ENCODE results near the gene STMN3. TPM values are rescaled to one million over a fixed set of nuclear protein-coding genes. Genes with fewer than 3 reads are reported as not detected.

The STMN3 gene
- total and polyA plus RNA-seq, 4 donors: 0.42 to 2.9 (median 0.91) TPM

GRCh38 chr20:63678667-63679465 lies 25.6 kb upstream of the STMN3 start:
- peaks cover 0 to 32% (median 8%) of the 10 kb centered on the region in 4 donors for H3K36me3 ChIP-seq (ENCODE audit: control insufficient read depth in 4 of 4, insufficient read depth in 3 of 4, low read depth in 1 of 4, low read length in 3 of 4)
- DNase-seq (ENCODE audit: low spot score): no peak
- no peak overlapping the region for H3K4me3 ChIP-seq (ENCODE audit: low read depth in 1 of 3, low read length in 3 of 3)
- TF ChIP-seq HNF4G (IDR thresholded peaks at IDR 0.05) (no peak), REST (IDR thresholded peaks at IDR 0.05) (no peak), RAD21 (IDR thresholded peaks at IDR 0.05) (no peak), HNF4A (conservative IDR thresholded peaks at IDR 0.05) (no peak), TAF1 (conservative IDR thresholded peaks at IDR 0.05) (no peak), MAX (IDR thresholded peaks at IDR 0.05) (no peak)
- H3K4me1 ChIP-seq (ENCODE audit: control insufficient read depth in 4 of 4, insufficient read depth in 4 of 4, low read length in 3 of 4): no peaks in the 10 kb centered on the region
- WGBS: 92% methylated on average over 38 of the region's 38 CpGs
- no peak overlapping the region for H3K9ac ChIP-seq (ENCODE audit: low read depth in 1 of 2, low read length in 2 of 2)
- no peaks in the 10 kb centered on the region for H3K9me3 ChIP-seq (ENCODE audit: control insufficient read depth in 4 of 4, low read length in 3 of 4)
- H3K27me3 ChIP-seq (ENCODE audit: control insufficient read depth in 4 of 4, insufficient read depth in 4 of 4, low read length in 3 of 4): no peaks in the 10 kb centered on the region
- H3K27ac ChIP-seq (ENCODE audit: low read depth in 1 of 2, low read length in 2 of 2): no peak overlapping the region

- no peaks in the 10 kb centered on the region for H3K27me3 ChIP-seq (ENCODE audit: control insufficient read depth in 4 of 4, insufficient read depth in 4 of 4, low read length in 3 of 4)
- no peak for TF ChIP-seq FOXA1 (IDR thresholded peaks at IDR 0.05)
- no peak for TF ChIP-seq JUND (IDR thresholded peaks at IDR 0.05)
- TF ChIP-seq ATF3 (IDR thresholded peaks at IDR 0.05): no peak
- no peak for TF ChIP-seq YY1 (IDR thresholded peaks at IDR 0.05)
- TF ChIP-seq FOXA2 (IDR thresholded peaks at IDR 0.05): no peak
- no peak for TF ChIP-seq REST (IDR thresholded peaks at IDR 0.05)
- no peak overlapping the region for H3K4me3 ChIP-seq (ENCODE audit: low read depth in 1 of 3, low read length in 3 of 3)
- DNase-seq (ENCODE audit: low spot score): no peak
- WGBS: 91% methylated on average over 13 of the region's 13 CpGs
- H3K4me1 ChIP-seq (ENCODE audit: control insufficient read depth in 4 of 4, insufficient read depth in 4 of 4, low read length in 3 of 4): no peaks in the 10 kb centered on the region
- no peak overlapping the region for H3K9ac ChIP-seq (ENCODE audit: low read depth in 1 of 2, low read length in 2 of 2)
- peaks cover 0 to 34% (median 10%) of the 10 kb centered on the region in 4 donors for H3K36me3 ChIP-seq (ENCODE audit: control insufficient read depth in 4 of 4, insufficient read depth in 3 of 4, low read depth in 1 of 4, low read length in 3 of 4)
- H3K9me3 ChIP-seq (ENCODE audit: control insufficient read depth in 4 of 4, low read length in 3 of 4): no peaks in the 10 kb centered on the region
- no peak overlapping the region for H3K27ac ChIP-seq (ENCODE audit: low read depth in 1 of 2, low read length in 2 of 2)
Measured at GRCh38 chr20:63678071-63678470, 24.8 kb upstream of the STMN3 start.
